HG02938 (cell line): ENCODE results near the gene MCL1.
"Not testable (repeated sequence)": the region's sequence is repeated elsewhere in the genome, so short reads cannot be mapped to it uniquely, and the experiment has no call there.

Source experiments
- ATAC-seq: cut with Tn5 transposase; IDR thresholded peaks from one replicate; pipeline ENCODE4 v1.9.1; 2021; ENCODE audit warnings: mild to moderate bottlenecking, moderate library complexity; ENCODE audit not compliant: unreplicated experiment

MCL1 gene

DNA sequence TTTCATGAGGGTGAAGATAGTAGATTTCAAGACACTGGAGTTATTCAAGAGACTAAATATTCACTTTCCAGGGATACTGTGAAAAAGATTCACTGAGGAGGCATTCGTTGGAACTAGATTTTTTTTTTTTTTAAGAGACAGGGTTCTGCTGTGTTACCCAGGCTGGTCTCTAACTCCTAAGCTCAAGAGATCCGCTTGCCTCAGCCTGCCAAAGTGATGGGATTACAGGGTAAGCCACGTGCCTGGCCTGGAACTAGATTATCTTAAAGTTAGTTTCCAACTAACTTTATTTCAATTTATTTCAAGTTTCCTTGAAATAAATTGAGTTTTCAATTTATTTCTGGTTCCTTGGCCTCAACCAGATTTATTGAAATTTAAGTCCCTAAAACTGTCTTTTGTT lies 24.3 kb upstream of the MCL1 start:
- ATAC-seq = no peak

DNA sequence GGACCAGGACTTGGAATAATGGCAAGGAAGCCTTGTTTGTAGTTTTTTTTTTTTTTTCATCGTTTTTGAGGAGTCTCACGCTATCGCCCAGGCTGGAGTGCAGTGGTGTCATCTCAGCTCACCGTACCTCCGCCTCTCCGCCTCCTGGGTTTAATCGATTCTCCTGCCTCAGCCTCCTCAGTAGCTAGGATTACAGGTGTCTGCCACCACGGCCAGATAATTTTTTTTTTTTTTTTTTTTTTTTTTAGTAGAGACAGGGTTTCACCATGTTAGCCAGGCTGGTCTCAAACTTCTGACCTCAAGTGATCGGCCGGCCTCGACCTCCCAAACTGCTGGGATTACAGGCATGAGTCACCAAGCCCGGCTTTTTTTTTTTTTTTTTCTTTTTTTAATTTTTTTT lies 23.0 kb upstream of the MCL1 start:
- not testable (repeated sequence) for ATAC-seq

GRCh38 chr1:150601540-150601939 lies 22.1 kb upstream of the MCL1 start:
- ATAC-seq = no peak

- not testable (repeated sequence) for ATAC-seq
Measured at GRCh38 chr1:150598346-150598745, 18.9 kb upstream of the MCL1 start.

DNA sequence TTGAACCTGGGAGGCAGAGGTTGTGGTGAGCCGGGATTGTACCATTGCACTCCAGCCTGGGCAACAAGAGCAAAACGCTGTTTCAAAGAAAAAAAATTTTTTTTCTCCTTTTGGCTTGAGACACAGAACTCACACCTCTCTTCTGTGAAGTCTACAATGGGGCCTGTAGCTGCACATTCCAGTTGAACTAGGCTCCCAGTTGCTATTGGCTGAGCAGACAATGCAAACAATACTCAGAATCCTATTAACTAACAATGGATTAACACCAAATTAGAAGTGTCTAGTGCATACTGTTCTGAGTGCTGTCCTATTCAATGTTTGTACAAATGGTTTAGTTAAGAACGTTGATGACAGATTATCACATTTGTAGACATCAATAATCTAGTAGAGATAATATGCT lies 17.6 kb upstream of the MCL1 start:
- ATAC-seq = no peak

GRCh38 chr1:150596095-150596892 lies 16.9 kb upstream of the MCL1 start:
- no peak for ATAC-seq

DNA sequence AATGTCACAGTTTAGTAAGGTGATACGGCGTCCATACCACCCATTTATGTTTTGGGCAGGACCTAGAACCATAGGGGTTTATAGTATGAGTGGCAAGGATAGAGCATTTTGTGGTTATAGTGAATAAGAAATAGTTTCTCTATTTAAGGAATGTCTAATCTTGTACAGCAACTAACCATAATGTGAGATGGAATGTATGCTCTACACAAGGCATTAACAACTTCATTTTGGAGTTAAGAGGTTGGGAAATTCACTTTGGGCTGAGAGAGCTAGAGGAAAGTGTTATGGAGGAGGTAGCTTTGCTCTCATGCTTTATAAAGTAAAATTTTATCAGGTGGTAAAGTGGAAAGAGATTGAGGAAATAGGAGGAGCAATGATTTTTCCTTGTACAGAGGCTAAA lies 3.0 kb upstream of the MCL1 start:
- no peak for ATAC-seq

GRCh38 chr1:150581962-150582361 lies 2.6 kb upstream of the MCL1 start:
- not testable (repeated sequence) for ATAC-seq

- ATAC-seq = not testable (repeated sequence)
Measured at GRCh38 chr1:150581437-150581836, 2.0 kb upstream of the MCL1 start.

- ATAC-seq = not testable (repeated sequence)
Measured at GRCh38 chr1:150580966-150581365, 1.6 kb upstream of the MCL1 start.

GRCh38 chr1:150579945-150580642 lies 684 bp upstream of the MCL1 start:
- no peak for ATAC-seq

GRCh38 chr1:150578272-150579109 lies 919 bp downstream of the MCL1 start:
- ATAC-seq = peak; percentile 4

GRCh38 chr1:150577557-150578271 lies 1.7 kb downstream of the MCL1 start:
- ATAC-seq = no peak

DNA sequence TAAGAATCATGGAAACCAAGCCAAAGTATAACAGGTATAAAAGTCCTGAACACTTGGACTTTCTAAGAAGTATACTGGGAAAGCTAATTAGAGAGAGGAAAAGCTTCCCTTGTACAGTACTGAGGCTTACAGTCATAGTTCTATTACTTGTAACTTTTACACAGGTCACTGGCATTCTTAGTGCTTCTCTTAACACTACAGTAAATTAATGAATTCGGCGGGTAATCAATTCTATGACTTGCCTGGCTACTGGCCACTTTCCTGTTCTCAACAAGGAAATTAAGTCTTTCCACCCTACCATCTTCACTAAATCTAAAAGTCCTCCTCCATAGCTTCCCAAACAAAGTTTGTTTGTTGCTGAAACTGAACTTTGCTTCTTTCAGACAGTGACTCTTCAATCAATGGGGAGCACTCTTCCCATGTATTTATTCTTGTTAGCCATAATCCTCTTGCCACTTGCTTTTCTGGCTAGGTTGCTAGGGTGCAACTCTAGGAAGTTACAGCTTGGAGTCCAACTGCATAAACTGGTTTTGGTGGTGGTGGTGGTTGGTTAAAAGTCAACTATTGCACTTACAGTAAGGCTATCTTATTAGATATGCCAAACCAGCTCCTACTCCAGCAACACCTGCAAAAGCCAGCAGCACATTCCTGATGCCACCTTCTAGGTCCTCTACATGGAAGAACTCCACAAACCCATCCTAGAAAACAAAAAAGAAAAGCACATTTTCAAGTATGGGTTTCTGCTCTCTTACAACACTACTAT lies 2.4 kb downstream of the MCL1 start:
- ATAC-seq = no peak

- ATAC-seq = no peak
Measured at GRCh38 chr1:150576367-150576711, 3.1 kb downstream of the MCL1 start.

DNA sequence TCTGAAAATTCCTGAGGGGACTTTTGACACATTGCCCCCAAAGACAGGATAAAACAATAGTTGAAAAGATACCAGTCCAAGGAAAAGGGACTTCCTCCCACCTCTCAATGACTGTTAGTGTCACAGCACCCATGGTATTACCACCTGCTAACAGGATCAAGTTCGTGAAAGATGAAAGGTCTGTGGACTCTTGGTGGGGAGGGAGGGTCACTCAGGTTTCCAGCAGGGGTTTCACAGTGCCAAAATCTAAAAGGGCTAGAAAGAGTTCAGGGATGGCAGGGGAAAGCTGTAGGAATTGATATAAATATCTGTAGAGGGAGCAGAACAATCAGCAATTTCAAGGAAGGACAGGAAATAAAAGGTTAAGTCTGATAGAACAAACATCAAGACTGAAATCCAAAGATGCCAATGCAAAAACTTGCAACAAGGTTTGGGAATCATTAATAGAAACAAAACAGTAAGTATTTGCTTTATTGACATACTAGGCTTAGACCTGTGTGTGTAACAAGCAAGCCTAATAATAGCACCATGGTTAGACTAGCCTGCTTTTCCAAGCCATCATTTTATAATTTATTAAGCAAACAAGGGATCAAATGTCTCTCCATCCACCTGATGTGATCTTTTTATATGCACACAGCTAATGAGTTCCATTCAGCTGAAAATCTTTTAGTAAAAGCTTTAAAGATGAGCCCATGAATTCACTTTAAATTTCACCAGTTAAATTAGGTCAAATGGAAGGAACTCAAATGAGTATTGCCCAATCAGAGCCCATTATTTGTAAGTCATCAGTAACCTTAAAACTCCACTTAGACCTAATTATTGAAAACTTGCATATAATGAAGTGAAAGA lies 3.7 kb downstream of the MCL1 start:
- no peak for ATAC-seq

DNA sequence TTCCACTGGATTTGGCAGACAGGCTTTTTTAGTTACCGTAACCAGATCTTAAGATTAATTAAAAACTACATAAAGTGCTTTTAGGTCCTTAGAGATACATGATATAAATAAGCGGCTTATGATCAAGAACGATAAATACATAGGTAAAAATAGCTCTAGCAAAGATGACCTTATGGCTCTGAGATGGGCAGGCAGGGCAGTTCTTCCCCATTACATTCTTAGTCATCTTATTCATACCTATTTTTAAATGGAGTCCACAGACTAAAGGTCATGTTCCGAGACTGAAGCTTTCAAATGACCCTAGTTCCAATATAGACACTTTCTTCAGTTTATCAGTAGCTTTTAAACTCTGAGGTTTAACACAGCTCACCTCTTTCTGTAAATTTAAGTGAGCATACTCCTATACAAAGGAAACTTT lies 4.3 kb downstream of the MCL1 start:
- no peak for ATAC-seq

- ATAC-seq = no peak
Measured at GRCh38 chr1:150574260-150575071, 4.9 kb downstream of the MCL1 start.
